NT2/D1 (cell line): Measurements from ENCODE around the gene GAS7.

Experiments used
- SUZ12 ChIP-seq: IDR thresholded peaks from 2 replicates; pipeline ENCODE4 v1.6.1; 2011; ENCODE audit not compliant: insufficient read length, insufficient read depth; ENCODE audit errors: extremely low read depth
- YY1 ChIP-seq: IDR thresholded peaks from 2 replicates; pipeline ENCODE4 v1.6.1; 2011; ENCODE audit not compliant: insufficient read length, insufficient read depth

DNA sequence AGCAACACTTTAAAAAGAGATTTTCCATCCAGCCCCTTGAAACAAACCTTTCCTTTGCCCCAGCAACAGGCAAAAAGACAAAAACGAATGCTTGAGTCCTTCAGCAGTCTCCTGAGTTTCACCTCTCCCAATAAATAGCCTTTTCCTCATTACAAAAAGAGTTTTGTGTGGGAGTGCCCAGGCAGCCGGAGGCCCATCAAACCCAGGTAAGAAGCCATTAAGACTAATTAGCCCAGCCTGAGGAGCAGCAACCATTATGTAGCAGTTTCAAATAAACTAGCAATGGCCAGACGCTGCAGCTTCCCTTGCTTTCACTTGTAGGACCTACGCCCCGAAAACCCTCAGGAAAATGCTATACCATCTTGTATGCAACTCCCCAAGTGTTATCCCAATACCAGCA lies 15.6 kb downstream of the GAS7 start:
- TF ChIP-seq SUZ12 (no peak), YY1 (no peak)
